DMS79 (cell line): ENCODE measurements around the gene MR1.

Source experiments
- DNase-seq: peaks from one replicate; lab custom pipeline; 2025; lab: John Stamatoyannopoulos, UW

The MR1 gene

DNA sequence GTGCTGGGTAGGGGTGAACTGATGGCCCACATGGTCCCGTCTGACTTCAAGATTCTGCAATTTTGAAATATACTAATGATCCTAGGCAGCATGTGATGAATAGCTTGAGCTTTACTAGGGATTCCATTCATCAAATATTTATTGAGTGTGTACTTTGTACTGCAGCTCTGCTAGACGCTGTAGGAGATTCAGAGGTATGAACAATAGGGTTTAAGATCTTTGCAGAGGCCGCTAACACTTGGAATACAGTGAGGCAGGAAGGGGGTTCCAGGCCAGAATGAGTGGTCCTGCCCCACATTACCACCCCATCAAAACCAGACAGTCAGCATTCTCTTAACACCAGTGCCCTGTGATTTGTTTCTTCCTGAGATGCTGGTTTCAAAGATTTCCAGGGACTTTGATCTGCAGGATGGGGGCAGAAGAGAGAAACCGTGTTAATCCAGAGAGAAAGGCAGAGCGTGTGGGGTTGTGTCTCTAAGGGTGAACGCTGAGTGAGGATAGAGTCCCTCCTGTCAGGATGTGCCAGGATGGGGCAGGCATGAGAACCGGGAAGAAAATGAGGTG lies 74.6 kb downstream of the MR1 start:
- no peak for DNase-seq

GRCh38 chr1:181110013-181110412 lies 76.2 kb downstream of the MR1 start:
- DNase-seq: no peak
